GM18867 (cell line): Measurements from ENCODE around the gene CYP2S1.

Source experiments
- ATAC-seq: cut with Tn5 transposase; IDR thresholded peaks from one replicate; pipeline ENCODE4 v1.9.1; 2021; ENCODE audit warnings: mild to moderate bottlenecking, moderate library complexity; ENCODE audit not compliant: unreplicated experiment

The CYP2S1 gene

GRCh38 chr19:41255171-41255570, 62.2 kb downstream of the CYP2S1 start:
- no peak for ATAC-seq
